NCI-H446 (cell line): ENCODE data around the gene U2AF2.
"Not testable (repeated sequence)": the region's sequence is repeated elsewhere in the genome, so short reads cannot be mapped to it uniquely, and the experiment has no call there.

Experiments
- DNase-seq, 2 experiments: peaks; one replicate each; lab custom pipeline; 2025; lab: John Stamatoyannopoulos, UW

The U2AF2 gene

DNA sequence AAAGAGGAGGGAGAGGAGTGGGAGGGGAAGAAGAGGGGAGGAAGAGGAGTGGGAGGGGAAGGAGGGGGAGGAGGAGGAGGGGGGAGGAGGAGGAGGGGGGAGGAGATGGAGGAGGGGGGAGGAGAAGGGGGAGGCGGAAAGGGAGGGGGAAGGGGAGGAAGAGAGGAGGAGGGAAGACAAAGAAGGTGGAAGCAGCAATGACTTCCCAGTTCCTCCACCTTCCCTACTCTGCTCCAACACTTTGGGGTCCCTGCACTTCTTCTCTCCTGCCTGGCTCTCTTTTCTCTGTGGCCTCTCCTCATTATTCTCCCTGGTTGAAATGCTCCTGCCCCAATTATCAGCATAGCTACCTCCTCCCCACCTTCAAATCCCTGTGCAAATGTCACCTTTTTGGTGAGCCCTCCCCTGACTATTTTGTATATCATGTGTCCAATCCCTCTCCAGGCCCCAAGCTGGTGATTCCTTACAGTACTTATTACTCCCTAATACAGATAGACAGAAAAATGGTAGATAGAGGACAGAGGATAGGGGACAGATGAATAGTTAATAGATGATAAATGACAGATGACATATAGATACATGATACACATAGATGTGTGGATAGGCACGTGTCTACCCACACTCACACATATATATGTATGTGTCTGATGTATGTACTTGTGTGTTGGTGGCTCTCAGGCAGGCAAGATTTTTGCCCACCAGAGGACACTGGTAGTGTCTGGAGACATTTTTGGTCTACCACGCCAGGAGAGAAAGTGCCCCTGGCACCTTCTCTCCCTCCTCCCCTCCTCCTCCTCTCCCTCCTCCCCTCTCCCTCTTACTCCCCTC is 58.2 kb downstream of the U2AF2 start:
- no peak for DNase-seq

DNA sequence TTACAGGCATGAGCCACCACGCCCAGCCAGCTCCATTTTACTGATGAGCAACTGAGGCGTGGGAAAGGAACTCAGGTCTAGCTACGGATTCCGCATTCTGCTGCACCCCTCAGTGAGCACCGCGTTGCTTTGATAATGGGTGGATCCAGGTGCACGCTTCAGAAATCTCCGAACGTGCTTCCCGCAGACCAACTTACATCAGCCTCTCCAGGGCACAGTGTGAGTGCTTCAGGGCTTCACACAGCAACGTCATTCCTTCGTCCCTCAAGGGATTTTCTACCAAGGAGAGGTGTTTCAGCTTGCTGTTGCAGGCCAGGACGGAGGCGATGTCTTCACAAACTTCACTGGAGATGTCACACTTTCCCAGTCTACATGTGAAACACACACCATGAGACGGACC is 61.7 kb downstream of the U2AF2 start:
- DNase-seq = no peak

- DNase-seq = no peak
These were observed 62.4 kb downstream of the U2AF2 start for GRCh38 chr19:55717251-55717650.

GRCh38 chr19:55717879-55718711 is 63.3 kb downstream of the U2AF2 start:
- not testable (repeated sequence) for DNase-seq

GRCh38 chr19:55720214-55720746 is 65.4 kb downstream of the U2AF2 start:
- DNase-seq = no peak

DNA sequence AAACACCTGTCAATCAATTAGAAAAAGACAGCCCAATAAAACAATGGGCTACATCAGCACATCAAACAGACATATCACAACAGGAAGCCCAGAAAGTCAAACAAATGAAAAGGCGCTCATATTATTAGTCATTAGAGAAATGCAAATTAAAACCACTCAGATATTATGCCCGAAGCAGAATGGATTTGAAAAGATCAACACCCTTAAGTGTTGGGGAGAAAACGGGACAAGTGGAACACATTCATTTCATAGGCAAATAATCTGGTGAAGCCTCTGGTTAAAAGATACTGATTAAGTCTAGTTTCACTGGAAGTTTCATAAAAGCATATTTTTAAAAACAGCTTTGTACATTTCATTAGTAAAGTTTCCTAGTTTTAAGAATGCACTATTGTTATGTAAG is 66.0 kb downstream of the U2AF2 start:
- no peak for DNase-seq

GRCh38 chr19:55723491-55723890 is 68.7 kb downstream of the U2AF2 start:
- no peak for DNase-seq
